RWPE1 (cell line): ENCODE data around the gene USP3.

Source experiments
- CTCF ChIA-PET: fragments of 350-600 bp; sonication (Branson Sonifier 250); formaldehyde crosslinking; extraction: SDS; loops from one replicate; lab custom pipeline; 2021; lab: Yijun Ruan, JAX
- POLR2A ChIA-PET: fragments of 400-600 bp; formaldehyde crosslinking; extraction: SDS; loops from one replicate; lab custom pipeline; 2020; ENCODE audit warnings: antibody characterized with exemption; ENCODE audit not compliant: low non-redundant PET; lab: Yijun Ruan, JAX
- DNase-seq: peaks from one replicate; pipeline ENCODE4 v3.0.0; 2012; ENCODE audit warnings: low spot score
- H3K27ac ChIP-seq: fragments of 450-650 bp; 2 replicates; pipeline ENCODE4 v1.5.1; 2017
- CTCF ChIP-seq: fragments of 450-650 bp; conservative IDR thresholded peaks from 2 replicates; pipeline ENCODE4 v1.5.1; 2017; ENCODE audit warnings: low read depth, mild to moderate bottlenecking

The USP3 gene

GRCh38 chr15:63604281-63604680 lies 99.9 kb downstream of the USP3 start:
- no peak for TF ChIP-seq CTCF
- no peak overlapping the region for H3K27ac ChIP-seq
- CTCF ChIA-PET, result interaction anchor here (0.6 to 1.1 kb wide), 4 partner anchors 19 to 392 kb away, joined by 3 to 4 read pairs (median 4); no protein-coding TSS in a partner anchor
- POLR2A ChIA-PET, result no interaction called here
- no peak for DNase-seq

- ChIA-PET POLR2A (no interaction called here), CTCF (interaction anchor here (0.6 to 1.1 kb wide), 4 partner anchors 19 to 391 kb away, joined by 3 to 4 read pairs (median 4); no protein-coding TSS in a partner anchor)
- H3K27ac ChIP-seq, result no peak overlapping the region
- TF ChIP-seq CTCF, result no peak
- DNase-seq, result peak; percentile 54
Measured at GRCh38 chr15:63605036-63605435, 100.6 kb downstream of the USP3 start.

- ChIA-PET POLR2A (no interaction called here), CTCF (no interaction called here)
- no peak for DNase-seq
- 0 out of 2 replicates have a peak overlapping the region, but pooled peaks have one; percentile 0 for H3K27ac ChIP-seq
- no peak for TF ChIP-seq CTCF
Measured at GRCh38 chr15:63605816-63606215, 101.4 kb downstream of the USP3 start.

GRCh38 chr15:63606308-63606707 lies 101.9 kb downstream of the USP3 start:
- POLR2A ChIA-PET, result no interaction called here
- CTCF ChIA-PET, result no interaction called here
- no peak for DNase-seq
- no peak for TF ChIP-seq CTCF
- H3K27ac ChIP-seq, result no peak overlapping the region

- peak overlapping the region; percentile 16; the same call in 1 of the 2 replicates for H3K27ac ChIP-seq
- POLR2A ChIA-PET, result no interaction called here
- no peak for TF ChIP-seq CTCF
- CTCF ChIA-PET, result no interaction called here
- DNase-seq, result no peak
Measured at GRCh38 chr15:63608989-63609388, 104.6 kb downstream of the USP3 start.

GRCh38 chr15:63609448-63609847 lies 105.1 kb downstream of the USP3 start:
- ChIA-PET POLR2A (no interaction called here), CTCF (interaction anchor here (0.6 to 1.4 kb wide), 10 partner anchors 14 to 524 kb away, joined by 3 to 7 read pairs (median 4); no protein-coding TSS in a partner anchor)
- DNase-seq, result no peak
- no peak for TF ChIP-seq CTCF
- peak overlapping the region; percentile 16; the same call in 1 of the 2 replicates for H3K27ac ChIP-seq
